ENCODE measurements around the gene IRAK2. TPM values are rescaled to one million over a fixed set of nuclear protein-coding genes. Genes with fewer than 3 reads are reported as not detected.
"Not testable (repeated sequence)": the region's sequence is repeated elsewhere in the genome, so short reads cannot be mapped to it uniquely, and the experiment has no call there.

The IRAK2 gene, protein sequence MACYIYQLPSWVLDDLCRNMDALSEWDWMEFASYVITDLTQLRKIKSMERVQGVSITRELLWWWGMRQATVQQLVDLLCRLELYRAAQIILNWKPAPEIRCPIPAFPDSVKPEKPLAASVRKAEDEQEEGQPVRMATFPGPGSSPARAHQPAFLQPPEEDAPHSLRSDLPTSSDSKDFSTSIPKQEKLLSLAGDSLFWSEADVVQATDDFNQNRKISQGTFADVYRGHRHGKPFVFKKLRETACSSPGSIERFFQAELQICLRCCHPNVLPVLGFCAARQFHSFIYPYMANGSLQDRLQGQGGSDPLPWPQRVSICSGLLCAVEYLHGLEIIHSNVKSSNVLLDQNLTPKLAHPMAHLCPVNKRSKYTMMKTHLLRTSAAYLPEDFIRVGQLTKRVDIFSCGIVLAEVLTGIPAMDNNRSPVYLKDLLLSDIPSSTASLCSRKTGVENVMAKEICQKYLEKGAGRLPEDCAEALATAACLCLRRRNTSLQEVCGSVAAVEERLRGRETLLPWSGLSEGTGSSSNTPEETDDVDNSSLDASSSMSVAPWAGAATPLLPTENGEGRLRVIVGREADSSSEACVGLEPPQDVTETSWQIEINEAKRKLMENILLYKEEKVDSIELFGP
- total RNA-seq, result 2.4 and 2.6 TPM in 2 replicates

DNA sequence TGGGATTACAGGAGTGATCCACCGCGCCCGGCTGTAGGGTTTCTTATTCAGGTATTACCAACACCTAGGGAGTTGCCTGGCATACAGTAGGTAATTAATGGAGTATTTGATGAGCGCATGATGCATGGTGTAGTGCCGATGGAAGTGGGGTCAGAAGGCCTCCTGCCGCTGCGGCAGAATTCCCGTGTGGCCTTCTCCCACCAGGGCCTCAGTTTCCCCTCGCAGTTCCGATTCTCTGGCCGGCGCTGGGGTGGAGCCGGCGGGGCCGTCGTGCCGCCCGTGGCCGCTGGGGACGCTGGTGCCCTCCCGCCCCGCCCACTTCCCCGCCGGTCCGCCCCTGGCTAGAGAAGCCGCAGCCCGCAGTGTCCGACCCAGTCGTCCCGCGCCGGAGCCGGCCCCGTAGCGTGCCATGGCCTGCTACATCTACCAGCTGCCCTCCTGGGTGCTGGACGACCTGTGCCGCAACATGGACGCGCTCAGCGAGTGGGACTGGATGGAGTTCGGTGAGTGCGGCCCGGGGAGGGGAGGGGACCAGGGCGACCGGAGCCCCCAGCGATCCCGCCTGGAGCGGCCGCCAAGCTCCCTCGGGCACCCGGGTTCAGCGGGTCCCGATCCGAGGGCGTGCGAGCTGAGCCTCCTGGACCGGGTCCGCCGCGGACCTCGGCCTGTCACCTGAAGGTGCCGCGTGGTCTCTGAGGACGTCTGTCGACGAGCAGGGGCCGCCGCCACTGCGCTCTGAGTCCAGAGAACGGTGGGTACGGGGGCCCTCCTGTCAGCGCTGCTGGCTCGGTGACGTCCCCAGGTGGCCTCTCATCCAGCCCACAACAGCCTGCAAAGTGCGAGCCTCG, at the start of gene IRAK2:
TSS of gene IRAK2 (plus strand) at position 374 of the 848 bp plus-strand sequence. CDS start at position 410, 36 bp downstream.
- Mint-ChIP-seq H3K27me3 (ENCODE audit: low read depth) (no peaks in the 10 kb centered on the region), H3K9me3 (peaks cover 10% of the 10 kb centered on the region), H3K27ac (no peak within 1 kb of the TSS), H3K36me3 (ENCODE audit: low read depth) (peaks cover 15% of the 10 kb centered on the region), H3K4me1 (ENCODE audit: low read depth) (peaks cover 21% of the 10 kb centered on the region), H3K4me3 (ENCODE audit: low read depth) (peak within 1 kb of the TSS; percentile 72)
- peak; percentile 39 for DNase-seq (ENCODE audit: low spot score)
- intact Hi-C loops (cut with micrococcal nuclease), result loop anchor here (1.0 to 2.0 kb wide), 2 partner anchors 34 to 61 kb away; no protein-coding TSS in a partner anchor

- DNase-seq (ENCODE audit: low spot score), result peak; percentile 90
- Mint-ChIP-seq H3K27ac (peak within 1 kb of the TSS; percentile 96), H3K4me3 (ENCODE audit: low read depth) (peak within 1 kb of the TSS; percentile 97), H3K9me3 (no peaks in the 10 kb centered on the region), H3K27me3 (ENCODE audit: low read depth) (no peaks in the 10 kb centered on the region), H3K4me1 (ENCODE audit: low read depth) (peaks cover 19% of the 10 kb centered on the region), H3K36me3 (ENCODE audit: low read depth) (peaks cover 29% of the 10 kb centered on the region)
- intact Hi-C loops (cut with micrococcal nuclease), result loop anchor here (1.0 to 5.0 kb wide), 6 partner anchors 27 to 207 kb away; partner anchors contain the start of genes EMC3, FANCD2 and SEC13
Measured at GRCh38 chr3:10115326-10116137, 49.2 kb upstream of the IRAK2 start, which contains the start of gene BRK1. Gene BRK1, plus strand, starts transcription at chr3:10115675. Its CDS starts 27 bp downstream, at chr3:10115702.

DNA sequence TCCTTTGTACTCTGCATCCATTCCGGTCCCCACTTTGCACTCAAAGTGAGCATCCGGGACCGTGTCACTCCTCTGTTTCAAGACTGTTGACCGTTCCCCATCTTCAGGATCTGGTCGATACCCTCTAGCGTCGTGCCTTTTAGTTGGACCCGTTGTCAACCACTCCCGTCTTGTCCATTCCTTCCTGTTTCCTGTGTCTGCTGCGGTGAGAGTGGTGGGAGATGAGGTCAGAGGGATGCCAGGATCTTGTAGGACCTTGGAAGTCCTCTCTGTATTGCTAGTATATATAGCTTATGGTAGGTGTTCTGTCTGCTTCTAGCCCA, 48.6 kb upstream of the IRAK2 start:
- peaks cover 21% of the 10 kb centered on the region for H3K4me1 Mint-ChIP-seq (ENCODE audit: low read depth)
- H3K27me3 Mint-ChIP-seq (ENCODE audit: low read depth), result no peaks in the 10 kb centered on the region
- H3K4me3 Mint-ChIP-seq (ENCODE audit: low read depth), result peak overlapping the region; percentile 97
- no peak for DNase-seq (ENCODE audit: low spot score)
- intact Hi-C loops (cut with micrococcal nuclease), result loop anchor here (2.0 to 5.0 kb wide), 3 partner anchors 89 to 206 kb away; partner anchors contain the start of genes FANCD2 and SEC13
- peak overlapping the region; percentile 96 for H3K27ac Mint-ChIP-seq
- H3K9me3 Mint-ChIP-seq, result no peaks in the 10 kb centered on the region
- peaks cover 34% of the 10 kb centered on the region for H3K36me3 Mint-ChIP-seq (ENCODE audit: low read depth)

DNA sequence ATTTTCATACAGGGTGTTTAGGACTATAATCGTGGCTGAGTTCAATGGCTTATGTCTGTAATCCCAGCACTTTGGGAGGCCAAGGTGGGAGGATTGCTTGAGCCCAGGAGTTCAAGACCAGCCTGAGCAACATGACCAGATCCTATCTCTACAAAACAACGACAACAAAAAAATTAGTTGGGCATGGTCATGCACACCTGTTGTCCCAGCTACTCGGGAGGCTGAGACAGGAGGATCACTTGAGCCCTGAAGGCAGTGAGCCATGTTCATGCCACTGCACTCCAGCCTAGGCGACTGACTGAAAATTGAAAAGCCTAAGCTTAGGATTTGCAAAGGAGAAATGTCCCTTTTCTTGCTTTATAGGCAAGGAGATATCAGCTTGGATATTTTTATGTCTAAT, 47.8 kb upstream of the IRAK2 start:
- no peaks in the 10 kb centered on the region for H3K9me3 Mint-ChIP-seq
- peak overlapping the region; percentile 96 for H3K27ac Mint-ChIP-seq
- peak overlapping the region; percentile 97 for H3K4me3 Mint-ChIP-seq (ENCODE audit: low read depth)
- DNase-seq (ENCODE audit: low spot score), result no peak
- intact Hi-C loops (cut with micrococcal nuclease), result loop anchor here (2.0 to 5.0 kb wide), 3 partner anchors 90 to 205 kb away; partner anchors contain the start of genes FANCD2 and SEC13
- H3K36me3 Mint-ChIP-seq (ENCODE audit: low read depth), result peaks cover 37% of the 10 kb centered on the region
- no peaks in the 10 kb centered on the region for H3K27me3 Mint-ChIP-seq (ENCODE audit: low read depth)
- H3K4me1 Mint-ChIP-seq (ENCODE audit: low read depth), result peaks cover 21% of the 10 kb centered on the region

GRCh38 chr3:10119376-10119775, 45.3 kb upstream of the IRAK2 start:
- Mint-ChIP-seq H3K27ac (no peak overlapping the region), H3K27me3 (ENCODE audit: low read depth) (no peaks in the 10 kb centered on the region), H3K36me3 (ENCODE audit: low read depth) (peaks cover 55% of the 10 kb centered on the region), H3K4me3 (ENCODE audit: low read depth) (no peak overlapping the region), H3K9me3 (no peaks in the 10 kb centered on the region), H3K4me1 (ENCODE audit: low read depth) (peaks cover 29% of the 10 kb centered on the region)
- intact Hi-C loops (cut with micrococcal nuclease), result loop anchor here (5.0 kb wide), 2 partner anchors 92 to 203 kb away; partner anchors contain the start of genes FANCD2 and SEC13
- no peak for DNase-seq (ENCODE audit: low spot score)

- no peak overlapping the region for H3K4me3 Mint-ChIP-seq (ENCODE audit: low read depth)
- intact Hi-C loops (cut with micrococcal nuclease), result no loop called here
- H3K27ac Mint-ChIP-seq, result no peak overlapping the region
- no peaks in the 10 kb centered on the region for H3K27me3 Mint-ChIP-seq (ENCODE audit: low read depth)
- H3K36me3 Mint-ChIP-seq (ENCODE audit: low read depth), result peaks cover 60% of the 10 kb centered on the region
- no peak for DNase-seq (ENCODE audit: low spot score)
- peaks cover 26% of the 10 kb centered on the region for H3K4me1 Mint-ChIP-seq (ENCODE audit: low read depth)
- no peaks in the 10 kb centered on the region for H3K9me3 Mint-ChIP-seq
Measured at GRCh38 chr3:10121064-10121463, 43.7 kb upstream of the IRAK2 start.

DNA sequence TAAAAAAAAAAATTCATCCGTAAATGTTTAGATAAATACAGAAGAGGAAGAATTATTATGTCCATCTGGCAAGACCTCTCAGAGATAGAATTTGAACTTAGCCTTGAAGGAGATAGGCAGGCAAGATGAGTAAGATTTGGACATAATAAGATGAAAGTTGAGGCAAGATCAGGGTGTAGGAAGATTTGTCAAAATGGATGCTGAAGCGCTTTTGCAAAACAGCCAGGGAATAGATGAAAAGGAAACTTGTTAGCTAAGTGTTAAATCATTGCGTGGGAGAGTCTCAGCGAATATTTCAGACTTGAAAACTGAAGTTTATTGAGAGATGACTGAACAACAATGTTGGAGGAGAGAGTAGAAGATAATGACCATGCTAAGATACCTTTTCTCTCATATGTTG, 42.0 kb upstream of the IRAK2 start:
- no peaks in the 10 kb centered on the region for H3K27me3 Mint-ChIP-seq (ENCODE audit: low read depth)
- H3K9me3 Mint-ChIP-seq, result no peaks in the 10 kb centered on the region
- H3K36me3 Mint-ChIP-seq (ENCODE audit: low read depth), result peaks cover 67% of the 10 kb centered on the region
- peak overlapping the region; percentile 9 for H3K4me3 Mint-ChIP-seq (ENCODE audit: low read depth)
- H3K4me1 Mint-ChIP-seq (ENCODE audit: low read depth), result peaks cover 16% of the 10 kb centered on the region
- H3K27ac Mint-ChIP-seq, result peak overlapping the region; percentile 46
- intact Hi-C loops (cut with micrococcal nuclease), result no loop called here
- DNase-seq (ENCODE audit: low spot score), result no peak

- H3K27me3 Mint-ChIP-seq (ENCODE audit: low read depth); intact Hi-C loops (cut with micrococcal nuclease); H3K27ac Mint-ChIP-seq; H3K9me3 Mint-ChIP-seq; DNase-seq (ENCODE audit: low spot score); H3K4me3 Mint-ChIP-seq (ENCODE audit: low read depth); H3K36me3 Mint-ChIP-seq (ENCODE audit: low read depth): not testable (repeated sequence)
- H3K4me1 Mint-ChIP-seq (ENCODE audit: low read depth), result peaks cover 14% of the 10 kb centered on the region
Measured at GRCh38 chr3:10135872-10136271, 28.8 kb upstream of the IRAK2 start.

GRCh38 chr3:10136426-10137005, 28.2 kb upstream of the IRAK2 start:
- DNase-seq (ENCODE audit: low spot score), result no peak
- H3K27ac Mint-ChIP-seq, result no peak overlapping the region
- no peaks in the 10 kb centered on the region for H3K36me3 Mint-ChIP-seq (ENCODE audit: low read depth)
- H3K27me3 Mint-ChIP-seq (ENCODE audit: low read depth), result no peaks in the 10 kb centered on the region
- H3K9me3 Mint-ChIP-seq, result no peaks in the 10 kb centered on the region
- intact Hi-C loops (cut with micrococcal nuclease), result no loop called here
- no peak overlapping the region for H3K4me3 Mint-ChIP-seq (ENCODE audit: low read depth)
- peaks cover 14% of the 10 kb centered on the region for H3K4me1 Mint-ChIP-seq (ENCODE audit: low read depth)

GRCh38 chr3:10137178-10137577, 27.5 kb upstream of the IRAK2 start:
- intact Hi-C loops (cut with micrococcal nuclease), result no loop called here
- no peak overlapping the region for H3K4me3 Mint-ChIP-seq (ENCODE audit: low read depth)
- H3K9me3 Mint-ChIP-seq, result no peaks in the 10 kb centered on the region
- no peak for DNase-seq (ENCODE audit: low spot score)
- no peaks in the 10 kb centered on the region for H3K27me3 Mint-ChIP-seq (ENCODE audit: low read depth)
- no peaks in the 10 kb centered on the region for H3K36me3 Mint-ChIP-seq (ENCODE audit: low read depth)
- H3K27ac Mint-ChIP-seq, result no peak overlapping the region
- peaks cover 14% of the 10 kb centered on the region for H3K4me1 Mint-ChIP-seq (ENCODE audit: low read depth)

DNA sequence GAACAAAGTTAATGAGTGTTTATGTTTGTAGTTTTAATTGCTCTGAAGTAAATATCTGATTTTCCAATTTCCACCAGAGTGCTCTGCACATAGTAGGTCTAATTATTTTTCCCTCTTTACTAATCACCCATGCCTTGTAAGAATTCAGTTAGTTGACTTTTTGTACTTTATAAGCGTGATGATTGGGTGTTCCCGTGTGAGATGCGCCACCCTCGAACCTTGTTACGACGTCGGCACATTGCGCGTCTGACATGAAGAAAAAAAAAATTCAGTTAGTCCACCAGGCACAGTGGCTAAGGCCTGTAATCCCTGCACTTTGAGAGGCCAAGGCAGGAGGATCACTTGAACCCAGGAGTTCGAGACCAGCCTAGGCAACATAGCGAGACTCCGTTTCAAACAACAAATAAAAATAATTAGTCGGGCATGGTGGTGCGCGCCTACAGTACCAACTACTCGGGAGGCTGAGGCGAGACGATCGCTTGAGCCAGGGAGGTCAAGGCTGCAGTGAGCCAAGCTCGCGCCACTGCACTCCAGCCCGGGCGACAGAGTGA, 23.6 kb upstream of the IRAK2 start:
- no peaks in the 10 kb centered on the region for H3K27me3 Mint-ChIP-seq (ENCODE audit: low read depth)
- intact Hi-C loops (cut with micrococcal nuclease), result loop anchor here (1.0 to 2.0 kb wide), 2 partner anchors 84 to 108 kb away; partner anchors contain the start of gene TATDN2
- peaks cover 21% of the 10 kb centered on the region for H3K4me1 Mint-ChIP-seq (ENCODE audit: low read depth)
- peak overlapping the region; percentile 94 for H3K4me3 Mint-ChIP-seq (ENCODE audit: low read depth)
- no peak for DNase-seq (ENCODE audit: low spot score)
- no peaks in the 10 kb centered on the region for H3K9me3 Mint-ChIP-seq
- H3K27ac Mint-ChIP-seq, result peak overlapping the region; percentile 92
- H3K36me3 Mint-ChIP-seq (ENCODE audit: low read depth), result peaks cover 23% of the 10 kb centered on the region
